HFF-Myc (cell line): ENCODE measurements around the gene ZMYND8.

Experiments used
- DNase-seq: peaks from one replicate; pipeline ENCODE4 v3.0.0-alpha.2; 2011; ENCODE audit warnings: low read depth; ENCODE audit errors: extremely low read depth
- H3K4me3 ChIP-seq: replicated peaks from 2 replicates; pipeline ENCODE4 v1.5.1; 2011; ENCODE audit warnings: low read depth, mild to moderate bottlenecking, control low read depth, low read length
- CTCF ChIP-seq: IDR thresholded peaks from 2 replicates; pipeline ENCODE4 v1.5.1; 2012; ENCODE audit warnings: mild to moderate bottlenecking, low read depth, low read length, control low read depth; ENCODE audit errors: missing control alignments

The ZMYND8 gene

GRCh38 chr20:47274401-47275108, 81.9 kb downstream of the ZMYND8 start:
- DNase-seq = peak; percentile 85
- H3K4me3 ChIP-seq = no peak overlapping the region
- TF ChIP-seq CTCF = no peak

- TF ChIP-seq CTCF = no peak
- DNase-seq = no peak
- H3K4me3 ChIP-seq = no peak overlapping the region
Observed at GRCh38 chr20:47273591-47274235, 82.8 kb downstream of the ZMYND8 start.

GRCh38 chr20:47272893-47273590, 83.5 kb downstream of the ZMYND8 start:
- H3K4me3 ChIP-seq = no peak overlapping the region
- no peak for DNase-seq
- peak; percentile 77 for TF ChIP-seq CTCF

- no peak for TF ChIP-seq CTCF
- H3K4me3 ChIP-seq = no peak overlapping the region
- DNase-seq = no peak
Observed at GRCh38 chr20:47271046-47271615, 85.4 kb downstream of the ZMYND8 start.

- no peak for TF ChIP-seq CTCF
- DNase-seq = no peak
- no peak overlapping the region for H3K4me3 ChIP-seq
Observed at GRCh38 chr20:47269309-47270165, 87.0 kb downstream of the ZMYND8 start.

- no peak overlapping the region for H3K4me3 ChIP-seq
- DNase-seq = no peak
- TF ChIP-seq CTCF = no peak
Observed at GRCh38 chr20:47267621-47268020, 88.9 kb downstream of the ZMYND8 start.
